HG03139 (cell line): ENCODE results near the gene CASK.
A peak's percentile ranks its signal among the peaks of the same experiment; 100 is the strongest.

ENCODE experiments used
- ATAC-seq: cut with Tn5 transposase; IDR thresholded peaks from one replicate; pipeline ENCODE4 v1.9.1; 2021; ENCODE audit not compliant: unreplicated experiment

CASK gene

DNA sequence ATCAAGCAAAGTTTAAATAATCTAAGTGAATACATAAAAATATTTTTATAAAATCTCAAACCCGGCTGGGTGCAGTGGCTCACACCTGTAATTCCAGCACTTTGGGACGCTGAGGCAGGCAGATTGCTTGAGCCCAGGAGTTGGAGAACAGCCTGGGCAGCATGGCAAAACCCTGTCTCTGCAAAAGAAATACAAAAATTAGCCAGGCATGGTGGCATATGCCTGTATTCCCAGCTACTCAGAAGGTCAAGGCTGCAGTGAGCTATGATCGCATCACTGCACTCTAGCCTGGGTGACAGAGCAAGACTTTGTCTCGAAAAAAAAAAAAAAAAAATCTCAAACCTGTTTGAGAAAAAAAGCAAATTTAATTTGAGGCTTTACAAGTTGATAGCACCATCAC is 331.4 kb downstream of the CASK start:
- ATAC-seq, result no peak

DNA sequence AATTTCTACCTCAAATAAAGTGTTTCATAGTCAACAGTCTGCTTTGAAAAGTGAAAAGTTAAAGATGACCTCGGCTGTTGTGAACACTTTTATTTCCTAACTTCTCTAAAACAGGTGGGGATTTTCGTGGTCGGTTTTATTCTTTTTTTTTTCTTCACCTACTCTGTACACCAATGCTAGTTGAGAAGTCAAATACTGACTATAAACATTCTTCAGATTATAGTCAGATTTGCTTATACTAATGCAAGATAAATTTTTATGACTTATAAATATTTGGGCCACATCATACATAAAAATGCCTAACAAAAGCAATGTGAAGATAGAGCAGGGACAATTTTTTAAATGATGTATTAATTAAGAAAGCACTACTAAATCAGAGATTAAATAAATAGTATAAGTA is 332.7 kb downstream of the CASK start:
- ATAC-seq, result no peak

DNA sequence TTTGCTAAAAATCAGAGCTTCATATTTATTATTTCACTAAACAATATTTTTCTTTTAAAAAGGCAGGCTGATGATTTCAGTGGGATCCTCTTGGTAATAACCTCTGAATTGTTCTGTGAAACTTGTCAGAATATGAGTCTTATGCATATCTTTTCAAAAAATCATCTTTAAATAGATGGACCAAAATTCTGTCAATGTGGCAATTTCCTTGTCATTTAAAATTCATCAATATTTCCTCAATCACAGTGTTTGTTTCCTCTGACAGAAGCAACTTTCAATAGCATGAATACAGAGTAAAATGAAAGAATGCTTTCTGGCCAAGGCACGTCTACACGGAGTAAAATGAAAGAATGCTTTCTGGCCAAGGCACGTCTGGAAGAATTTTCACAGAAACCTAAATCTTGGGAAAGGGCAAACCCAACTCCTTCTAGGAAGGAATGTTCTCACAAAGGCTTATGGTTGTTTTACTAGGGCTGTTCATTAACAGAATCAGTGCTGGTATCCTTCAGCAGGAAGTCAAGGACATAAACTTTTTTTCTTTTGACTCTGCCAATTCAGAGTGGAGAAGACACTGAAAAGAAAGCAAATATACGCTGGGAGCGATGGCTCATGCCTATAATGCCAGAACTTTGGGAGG is 333.6 kb downstream of the CASK start:
- ATAC-seq, result no peak

DNA sequence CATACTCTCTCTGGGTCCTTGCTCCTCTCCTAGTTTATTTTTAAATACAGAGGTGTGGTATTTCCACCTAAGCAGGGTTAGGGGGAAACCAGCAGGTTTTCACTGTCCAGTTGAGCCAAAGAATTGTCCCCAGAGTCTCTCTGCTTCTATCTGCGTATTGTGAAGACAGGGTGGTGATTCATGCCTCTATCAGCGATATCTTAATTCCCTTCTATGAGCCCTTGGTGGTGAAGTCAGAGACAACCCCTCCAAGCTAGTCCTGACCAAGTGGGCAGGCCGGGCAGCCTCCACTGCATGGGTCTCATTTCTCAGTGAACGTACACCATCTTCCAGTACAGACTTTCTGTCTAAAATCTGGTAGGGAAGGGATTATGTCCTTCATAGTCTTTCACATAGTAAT is 335.1 kb downstream of the CASK start:
- ATAC-seq, result no peak

DNA sequence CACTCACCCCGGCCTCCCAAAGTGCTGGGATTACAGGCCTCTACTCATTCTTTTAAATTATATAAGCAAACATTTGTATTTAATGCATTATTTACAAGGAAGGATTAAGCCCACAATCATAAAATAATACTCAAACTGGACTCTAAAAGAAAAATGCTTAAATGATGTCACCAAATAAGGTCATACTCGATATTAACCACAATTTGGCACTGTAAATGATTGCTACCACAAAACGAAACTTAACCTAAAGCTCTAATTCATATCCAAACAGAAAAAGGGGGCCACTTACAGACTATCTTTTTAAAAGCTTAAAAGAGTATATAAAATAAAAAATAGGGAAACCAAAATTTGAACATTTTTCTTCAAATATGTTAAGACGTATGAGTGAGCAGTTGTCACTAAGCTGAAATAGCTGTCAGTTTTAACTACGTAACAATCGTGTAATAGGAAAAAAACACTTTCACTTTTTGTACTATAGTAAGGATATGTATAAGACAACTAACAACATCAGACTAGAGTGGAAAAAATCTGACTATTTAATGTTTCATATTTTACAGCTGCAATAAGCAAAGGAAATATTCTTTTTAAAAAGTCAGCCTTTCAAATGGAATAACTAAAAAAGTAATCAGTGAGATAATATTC is 342.8 kb downstream of the CASK start:
- ATAC-seq, result no peak

DNA sequence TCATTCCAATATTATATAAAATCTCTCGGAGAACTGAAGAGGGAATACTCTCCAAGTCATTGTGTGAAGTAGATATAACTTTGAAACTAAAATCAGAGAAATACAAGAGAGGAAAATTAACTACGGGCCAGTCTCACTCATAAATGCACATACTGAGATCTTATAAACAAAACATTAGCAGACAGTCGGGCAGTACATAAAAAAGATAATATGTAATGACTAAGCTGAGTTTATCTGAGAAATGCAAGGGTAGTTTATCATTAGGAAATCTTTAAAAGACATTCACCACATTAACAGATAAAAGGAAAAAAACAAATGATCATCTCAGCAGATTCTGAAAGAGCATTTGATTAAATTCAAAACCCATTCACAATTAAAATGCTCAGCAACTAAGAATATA is 359.5 kb downstream of the CASK start:
- ATAC-seq, result no peak

DNA sequence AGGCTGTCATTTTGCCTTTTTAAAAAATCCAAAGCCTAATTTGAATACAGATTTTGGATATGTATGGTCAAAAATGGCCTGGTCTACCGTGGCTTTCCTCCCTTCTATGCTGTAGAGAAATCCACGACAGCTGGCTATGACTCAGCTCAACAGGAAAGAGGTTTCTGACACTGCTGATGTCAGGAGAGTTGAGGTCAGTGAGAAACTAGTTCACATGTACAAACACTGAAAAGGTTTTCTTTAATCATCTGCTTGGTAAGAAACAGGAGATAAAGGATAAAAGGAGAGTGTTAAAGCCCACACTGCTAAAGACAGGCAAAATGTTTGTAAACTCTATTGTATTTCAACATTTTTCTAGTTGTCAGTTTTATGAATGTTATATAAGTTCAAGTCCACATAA is 362.3 kb downstream of the CASK start:
- ATAC-seq, result peak; percentile 73

DNA sequence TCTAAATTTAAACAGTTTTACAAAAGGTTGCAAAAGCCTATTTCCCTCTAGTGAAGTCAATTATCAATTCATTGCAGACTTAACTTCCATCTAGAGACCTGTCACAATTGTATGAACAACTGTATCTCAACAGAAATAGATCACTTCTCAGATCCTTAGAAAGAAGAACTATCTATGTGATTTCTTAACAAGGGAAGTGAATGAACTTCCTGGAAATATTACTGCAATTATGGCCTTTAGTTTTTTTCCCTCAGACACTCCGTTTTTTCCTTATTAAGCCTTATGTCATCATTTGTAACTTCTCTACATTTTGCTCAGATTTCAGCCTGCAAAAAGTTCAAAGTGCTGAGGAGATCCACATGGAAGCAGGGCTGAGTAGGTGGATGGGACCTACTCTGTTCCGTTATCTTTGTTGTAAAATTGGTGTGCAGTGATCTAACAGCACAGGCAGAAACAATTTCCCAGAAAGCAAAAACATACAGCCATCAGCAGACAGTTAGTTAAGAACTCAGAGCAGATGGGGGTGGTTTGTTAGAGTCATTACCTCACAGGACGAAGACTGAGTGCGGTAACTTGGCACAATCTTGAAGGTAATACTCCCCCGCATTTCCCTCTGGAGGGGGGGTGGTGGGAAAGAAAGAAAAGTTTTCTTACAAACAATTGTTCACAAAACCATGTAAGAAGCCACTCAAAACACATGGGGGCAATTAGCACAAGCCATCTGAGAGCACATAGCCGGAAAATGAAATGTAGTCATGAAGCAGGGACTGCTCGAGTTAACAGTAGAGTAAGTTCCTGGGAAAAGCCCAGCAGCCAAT is 363.9 kb downstream of the CASK start:
- ATAC-seq, result no peak

DNA sequence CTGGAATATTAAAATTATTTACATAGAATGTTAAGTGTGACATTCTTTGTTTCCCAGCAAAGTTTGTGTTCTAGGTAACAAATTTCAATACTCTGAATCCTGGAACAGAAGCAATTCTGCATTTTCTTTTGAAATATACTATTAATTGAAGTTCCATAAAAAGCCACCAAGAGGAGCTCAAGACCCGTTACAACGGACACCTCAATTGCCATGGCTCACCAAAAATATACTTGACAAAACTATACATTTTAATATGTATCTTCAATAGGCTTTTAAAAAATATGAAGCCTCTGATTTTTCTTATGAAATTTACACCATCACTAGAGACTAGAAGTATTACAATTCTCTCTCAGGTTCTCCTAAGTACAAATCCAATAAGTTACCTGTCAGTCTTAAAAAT is 364.8 kb downstream of the CASK start:
- ATAC-seq, result no peak

DNA sequence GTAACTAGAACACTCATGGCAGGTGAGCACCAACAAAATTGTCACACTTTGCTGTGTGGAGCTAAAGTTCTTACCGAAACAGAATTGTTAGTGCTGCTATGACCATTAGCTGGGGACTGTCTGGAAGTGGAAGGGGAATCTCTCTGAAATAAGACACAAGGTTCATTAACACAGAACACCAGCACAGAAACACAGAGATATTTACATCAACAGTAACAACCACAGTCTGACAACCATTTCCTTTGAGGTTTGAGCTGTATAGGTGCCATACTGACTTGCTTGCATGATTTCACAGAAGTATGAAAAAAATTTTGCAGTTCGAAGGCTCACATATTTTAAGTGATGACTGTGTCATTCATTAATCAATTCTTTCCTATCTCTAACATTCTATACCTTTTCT is 366.4 kb downstream of the CASK start:
- ATAC-seq, result no peak

DNA sequence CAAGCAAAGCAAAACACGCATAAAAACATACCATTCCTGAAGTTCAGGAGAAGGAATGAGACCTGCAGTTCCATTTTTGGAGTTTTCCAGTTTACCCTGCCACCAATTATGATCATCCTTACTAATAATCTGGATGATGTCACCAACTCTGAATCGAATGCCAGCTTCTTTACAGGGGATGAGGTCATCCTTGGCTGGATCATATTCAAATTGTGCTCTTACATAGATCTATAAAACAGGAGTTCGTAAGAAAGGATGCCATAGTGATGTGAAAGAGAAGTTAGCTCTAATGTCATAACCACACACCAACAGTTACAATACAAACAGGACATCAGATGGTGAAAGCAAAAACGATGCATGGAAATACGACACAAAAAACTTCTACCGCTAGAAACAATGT is 369.7 kb downstream of the CASK start:
- no peak for ATAC-seq

DNA sequence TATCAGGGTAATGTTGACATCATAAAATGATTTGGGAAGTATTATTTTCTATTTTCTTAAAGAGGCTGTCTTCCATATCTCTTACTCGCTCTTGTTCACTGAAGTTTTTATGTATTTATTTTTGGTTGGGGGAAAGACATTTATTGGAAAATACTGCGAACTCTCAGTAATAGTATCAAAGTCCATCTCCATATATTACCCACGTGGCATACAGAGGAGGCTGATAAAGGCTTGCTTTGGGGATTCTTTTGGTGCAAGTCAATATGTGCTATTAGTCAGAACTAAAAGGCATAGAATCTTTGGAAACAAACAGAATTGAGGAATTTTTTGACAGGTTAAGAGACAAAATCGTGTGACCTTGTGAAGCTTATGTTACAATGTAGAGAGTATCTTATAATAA is 374.9 kb downstream of the CASK start:
- no peak for ATAC-seq

DNA sequence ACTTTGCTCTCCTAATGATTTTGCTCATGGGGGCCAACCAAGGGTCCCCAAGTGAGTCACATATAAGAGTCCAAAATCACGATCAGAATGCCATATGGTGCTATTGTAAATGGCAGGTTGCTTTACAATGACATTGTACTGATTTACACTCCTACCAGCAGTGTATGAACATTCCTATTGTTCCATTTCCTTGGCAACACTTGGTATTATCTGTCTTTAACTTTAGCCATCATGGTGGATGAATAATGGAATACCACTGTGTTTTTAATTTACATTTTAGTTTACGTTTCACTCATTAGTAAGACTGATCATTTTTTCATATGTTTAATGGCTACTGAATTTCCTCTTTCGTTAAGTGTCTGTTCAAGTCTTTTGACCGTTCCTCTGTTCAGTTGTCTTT is 379.7 kb downstream of the CASK start:
- ATAC-seq, result no peak

DNA sequence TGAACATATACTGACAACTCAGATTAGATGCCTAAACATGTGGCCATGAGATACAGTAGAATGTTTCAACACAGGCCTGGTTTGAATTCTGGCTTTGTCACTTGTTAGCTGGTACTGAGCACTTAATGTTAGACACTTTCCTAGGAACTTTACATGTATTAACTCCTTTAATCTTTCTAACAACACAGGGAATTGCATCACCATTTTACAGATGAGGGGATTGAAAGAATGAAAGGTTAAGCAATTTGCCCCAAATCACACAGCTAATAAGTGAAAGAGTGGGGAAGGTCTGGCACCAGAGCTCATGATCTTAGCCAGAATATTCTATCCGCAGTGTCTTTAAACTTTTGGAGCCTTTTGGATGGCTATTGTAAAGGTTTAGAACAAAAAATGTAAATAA is 380.3 kb downstream of the CASK start:
- no peak for ATAC-seq

DNA sequence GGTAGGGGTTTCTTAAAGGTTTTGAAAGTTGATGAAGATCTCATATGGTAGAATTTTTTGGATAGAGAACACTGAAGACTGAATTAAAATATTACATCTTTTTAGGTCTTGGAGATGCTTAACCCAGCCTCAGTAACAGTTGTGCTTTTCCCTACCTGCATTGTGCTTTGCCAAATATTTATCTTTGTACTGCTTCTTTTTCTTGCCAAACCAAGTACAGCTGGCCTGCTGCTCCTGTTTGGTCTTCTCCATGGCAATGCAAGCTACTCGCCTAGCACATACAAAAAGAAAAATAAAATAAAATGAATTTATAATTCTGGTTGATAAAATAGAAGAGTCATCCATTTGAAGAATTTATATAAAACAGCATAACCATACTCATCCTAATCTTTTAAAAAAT is 380.8 kb downstream of the CASK start:
- ATAC-seq, result no peak

DNA sequence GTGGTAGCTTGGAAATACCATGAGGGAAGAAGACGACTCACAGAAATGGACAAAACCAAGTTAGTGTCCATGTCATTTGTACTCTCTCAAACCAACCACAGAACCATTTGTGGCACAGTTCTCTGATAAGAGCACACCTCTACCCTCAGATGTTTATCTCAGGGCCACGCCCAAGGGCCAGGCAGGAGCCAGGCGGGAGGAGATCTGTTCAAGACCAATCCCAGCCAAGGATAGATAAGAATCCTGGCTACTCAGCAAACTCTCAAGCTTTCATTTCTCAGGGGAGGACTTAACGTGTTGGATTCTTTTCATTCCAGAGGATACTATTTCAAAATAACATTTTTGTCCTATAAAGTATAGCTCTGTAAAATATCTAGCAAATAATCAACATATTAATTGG is 381.2 kb downstream of the CASK start:
- no peak for ATAC-seq

DNA sequence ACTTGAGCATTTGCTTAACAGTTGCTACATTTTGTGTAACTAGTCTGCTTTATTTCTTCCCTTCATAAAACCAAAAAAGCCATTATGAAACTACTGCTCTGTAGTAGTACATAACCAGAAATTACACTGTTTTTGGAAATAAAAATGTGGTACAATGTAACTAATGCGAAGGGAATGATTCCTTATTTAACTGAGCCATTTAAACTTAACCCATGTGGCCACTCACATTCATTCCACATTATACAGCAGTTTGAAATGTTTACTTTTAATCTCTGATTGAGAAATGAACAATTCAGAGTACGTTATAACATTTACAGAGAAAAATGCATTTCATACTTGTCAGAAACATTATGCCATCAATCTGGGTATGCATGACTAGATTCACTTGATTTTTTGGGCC is 382.0 kb downstream of the CASK start:
- ATAC-seq, result no peak

DNA sequence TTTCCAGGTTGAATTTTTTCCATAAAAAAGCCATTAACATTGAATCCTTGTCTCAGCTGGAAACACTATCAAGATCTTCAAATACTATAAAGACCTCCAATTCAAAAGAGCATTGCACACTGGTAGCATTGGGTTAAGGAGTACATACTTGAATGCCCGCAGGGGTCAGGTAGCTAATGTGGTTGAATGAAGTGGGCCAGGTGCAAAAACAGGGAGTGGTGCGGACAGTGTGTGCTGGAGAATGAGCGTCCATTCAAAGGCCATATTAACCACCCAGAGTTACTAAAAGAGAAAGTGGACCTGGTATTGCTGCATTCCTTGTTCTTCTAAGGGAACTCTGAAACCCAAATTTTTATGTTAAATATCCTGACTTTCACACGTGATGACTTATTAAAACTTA is 384.6 kb downstream of the CASK start:
- ATAC-seq, result no peak

DNA sequence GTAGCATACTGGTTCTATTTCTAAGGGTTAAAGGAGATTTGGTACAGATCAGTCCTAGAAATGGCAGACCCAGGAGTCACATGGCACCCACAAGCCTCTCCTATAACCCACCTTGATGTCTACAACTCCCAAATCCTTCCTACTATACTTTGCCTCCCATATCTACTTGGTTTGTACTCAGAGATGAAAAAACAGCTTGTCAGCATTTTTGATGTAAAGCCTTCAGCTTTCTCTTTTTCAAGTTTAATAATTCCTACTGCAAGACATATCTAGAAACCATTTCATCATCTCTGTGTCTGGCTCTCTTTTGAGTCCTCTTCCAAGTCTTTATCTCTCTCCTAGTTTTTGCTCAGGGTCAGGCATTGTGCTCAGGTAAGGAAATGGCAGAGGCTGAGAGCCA is 393.3 kb downstream of the CASK start:
- no peak for ATAC-seq

DNA sequence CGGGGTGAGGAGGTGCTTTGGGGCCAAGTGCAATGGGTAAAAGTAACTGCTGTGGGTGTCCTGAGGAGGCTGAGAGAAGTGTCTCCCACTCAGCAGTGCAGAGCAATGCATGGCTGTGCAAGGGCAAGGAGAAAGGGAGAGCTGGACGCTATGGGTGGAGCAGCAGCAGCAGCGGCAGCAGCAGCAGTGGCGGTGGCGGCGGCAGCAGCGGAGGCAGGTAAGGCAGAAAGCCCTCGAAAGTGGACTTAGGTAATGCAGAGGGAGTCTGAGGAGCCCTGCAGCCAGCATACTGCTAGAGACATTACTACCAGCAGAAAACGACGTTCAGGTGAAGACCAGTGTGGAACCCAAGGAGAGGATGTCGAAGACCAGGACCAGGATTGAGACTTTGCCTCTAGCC is 394.1 kb downstream of the CASK start:
- no peak for ATAC-seq

DNA sequence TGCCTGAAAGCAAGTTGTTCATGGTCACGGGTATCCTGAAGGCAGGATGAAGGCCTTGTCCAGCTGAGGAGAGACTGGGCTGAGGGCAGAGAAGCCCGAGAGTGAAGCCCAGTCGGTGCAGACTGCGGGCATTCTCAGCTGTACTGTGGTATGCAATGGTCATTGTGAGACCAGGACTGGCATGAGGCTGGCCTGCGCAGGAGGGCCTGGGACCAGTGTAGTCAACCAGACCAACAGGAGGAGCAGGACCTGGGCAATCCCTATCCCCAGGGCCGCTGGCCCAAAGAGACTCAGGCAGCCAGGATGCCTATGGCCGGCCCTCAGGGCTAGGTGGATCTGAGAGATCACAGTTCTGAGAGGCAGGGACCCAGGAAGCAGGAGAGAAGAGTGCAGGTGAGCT is 394.6 kb downstream of the CASK start:
- no peak for ATAC-seq

DNA sequence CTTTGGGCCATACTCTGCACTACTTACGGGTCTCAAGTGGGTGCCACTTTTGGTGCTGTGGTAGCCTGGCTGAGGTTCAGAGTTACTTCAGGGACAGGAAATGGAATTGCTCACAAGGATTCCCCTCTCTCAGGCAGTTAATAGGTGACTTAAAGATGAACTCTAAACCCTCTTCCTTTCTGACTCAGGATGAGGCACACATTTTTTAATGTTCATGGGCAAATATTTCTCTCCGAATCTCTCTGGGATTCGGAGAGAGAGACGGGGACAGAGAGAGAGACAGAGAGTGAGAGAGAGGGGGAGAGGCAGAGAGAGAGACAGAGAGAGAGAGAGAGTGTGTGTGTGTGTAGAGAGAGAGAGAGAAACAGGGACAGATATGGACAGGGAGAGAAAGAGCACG is 396.4 kb downstream of the CASK start:
- ATAC-seq, result no peak
